Measurements from ENCODE around the gene MILR1.
A peak's percentile ranks its signal among the peaks of the same experiment; 100 is the strongest.
"Not testable (repeated sequence)": the region's sequence is repeated elsewhere in the genome, so short reads cannot be mapped to it uniquely, and the experiment has no call there.

Gene MILR1

DNA sequence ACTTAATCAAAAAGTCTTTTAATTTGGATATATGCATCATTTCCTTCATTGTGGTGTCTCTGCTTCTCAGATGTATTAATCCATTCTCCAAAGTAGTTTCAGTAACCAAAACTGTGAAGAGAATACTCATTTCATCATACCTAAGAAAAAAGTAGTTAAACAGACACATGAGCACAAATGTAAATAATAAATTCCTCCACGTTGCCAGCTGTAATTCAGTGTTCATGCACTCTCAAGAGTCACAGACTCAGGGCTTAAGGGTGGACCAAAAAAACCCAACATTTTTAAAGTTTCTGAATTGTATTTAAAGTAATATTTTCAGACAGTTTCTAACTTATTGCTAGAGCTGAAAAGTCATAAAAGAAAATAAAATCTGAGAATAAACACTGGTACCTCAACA is 28.9 kb downstream of the MILR1 start:
- DNase-seq: no peak

DNA sequence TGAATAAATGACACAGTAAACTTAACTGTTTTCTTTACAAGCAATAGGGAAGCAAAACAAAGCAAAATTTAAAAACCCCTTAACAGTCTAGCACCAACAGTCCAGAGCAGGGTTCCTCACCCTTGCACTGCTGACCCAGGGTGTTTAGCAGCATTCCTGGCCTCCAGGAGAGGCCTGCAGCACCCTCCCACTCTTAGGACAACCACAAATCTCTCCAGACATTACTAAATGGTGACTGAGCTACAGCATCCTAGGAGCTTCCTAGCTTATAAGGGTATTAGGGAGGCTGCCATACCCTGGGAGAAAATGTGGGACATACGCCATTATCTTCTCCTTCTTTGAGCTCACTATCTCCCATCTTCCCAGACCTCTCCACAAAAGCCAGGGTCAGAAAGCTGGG is 32.0 kb downstream of the MILR1 start:
- DNase-seq: no peak

DNA sequence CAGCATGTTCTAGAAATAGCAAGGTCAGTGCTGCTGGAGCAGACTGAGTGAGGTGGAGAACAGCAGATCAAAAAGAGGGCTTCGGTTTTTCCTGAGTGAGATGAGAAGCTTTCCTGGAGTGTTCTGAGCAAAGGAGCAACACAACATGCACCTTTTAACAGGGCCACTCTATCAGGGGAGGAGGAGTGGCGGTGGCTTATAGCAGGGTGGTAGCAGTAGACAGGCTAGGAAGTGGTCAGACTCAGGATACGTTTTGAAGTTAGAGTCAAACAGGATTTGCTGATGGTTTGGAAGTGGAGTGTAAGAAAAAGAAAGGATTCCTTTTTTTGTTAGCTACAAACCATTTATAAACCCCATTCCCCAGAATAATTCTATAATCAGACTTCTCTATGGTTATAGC is 35.5 kb downstream of the MILR1 start:
- no peak for DNase-seq

DNA sequence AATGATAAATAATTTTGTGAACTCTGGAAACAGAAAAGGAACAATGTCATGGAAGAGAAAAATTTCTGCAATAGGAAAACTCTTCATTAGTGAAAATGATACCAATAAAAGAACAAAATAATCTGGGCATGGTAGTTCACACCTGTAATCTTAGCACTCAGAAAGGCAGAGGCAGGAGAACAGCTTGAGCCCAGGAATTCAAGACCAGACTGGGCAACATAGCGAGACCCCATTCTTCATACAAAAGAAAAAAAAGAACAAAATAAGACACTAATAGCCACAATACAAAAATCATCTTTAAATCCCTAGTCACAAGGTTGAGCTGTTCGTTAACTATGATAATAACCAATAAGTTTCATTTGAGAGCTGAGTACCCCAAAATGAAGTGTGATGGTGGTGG is 39.4 kb downstream of the MILR1 start:
- DNase-seq: no peak

DNA sequence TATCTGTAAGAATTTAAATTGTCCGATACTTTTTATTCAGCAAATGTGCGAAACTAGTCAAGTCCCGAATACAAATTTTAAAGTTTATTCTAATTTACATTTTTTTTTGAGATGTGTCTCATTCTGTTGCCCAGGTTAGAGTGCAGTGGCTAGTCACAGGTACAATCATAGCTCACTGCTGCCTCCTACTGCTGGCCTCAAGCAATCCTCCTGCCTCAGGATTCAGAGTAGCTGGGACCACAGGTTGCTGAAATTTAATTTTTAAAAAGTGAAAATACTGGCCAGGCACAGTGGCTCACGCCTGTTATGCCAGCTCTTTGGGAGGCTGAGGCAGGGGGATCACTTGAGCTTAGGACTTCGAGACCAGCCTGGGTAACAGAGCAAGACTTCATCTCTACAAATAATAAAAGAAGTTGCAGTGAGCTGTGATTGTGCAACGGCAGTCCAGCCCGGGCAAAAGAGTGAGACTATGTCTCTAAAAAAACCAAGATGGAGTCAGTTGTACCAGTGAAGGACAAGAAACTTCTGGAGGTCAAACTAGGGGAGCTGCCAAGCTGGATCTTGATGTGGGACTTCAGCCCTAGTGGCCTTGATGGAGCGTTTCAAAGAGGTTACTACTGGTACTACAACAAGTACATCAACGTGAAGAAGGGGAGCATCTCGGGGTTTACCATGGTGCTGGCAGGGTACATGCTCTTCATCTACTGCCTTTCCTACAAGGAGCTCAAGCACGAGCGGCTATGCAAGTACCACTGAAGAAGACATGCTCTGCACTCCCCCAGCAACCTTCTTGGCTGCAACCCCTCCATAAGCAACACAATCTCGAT is 42.3 kb downstream of the MILR1 start:
- DNase-seq: no peak

DNA sequence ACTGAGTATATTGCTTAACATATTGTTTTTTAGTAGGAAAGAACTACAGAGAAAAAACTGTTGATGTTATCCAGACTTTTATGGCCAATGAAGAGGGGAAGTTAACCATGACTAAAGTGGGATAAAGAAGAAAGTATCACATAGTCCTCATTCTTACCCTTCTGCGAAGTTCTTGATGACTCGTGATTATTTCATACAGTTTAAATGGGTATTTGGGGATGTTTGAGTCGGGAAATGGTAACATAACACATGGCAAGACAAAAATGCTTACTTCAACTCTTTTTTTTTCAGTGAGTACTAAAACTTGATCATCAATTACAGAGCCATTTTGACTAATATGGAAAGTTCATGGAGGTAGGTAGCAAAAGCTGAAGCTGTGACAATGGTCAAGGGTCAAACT is 43.1 kb downstream of the MILR1 start:
- DNase-seq: no peak

DNA sequence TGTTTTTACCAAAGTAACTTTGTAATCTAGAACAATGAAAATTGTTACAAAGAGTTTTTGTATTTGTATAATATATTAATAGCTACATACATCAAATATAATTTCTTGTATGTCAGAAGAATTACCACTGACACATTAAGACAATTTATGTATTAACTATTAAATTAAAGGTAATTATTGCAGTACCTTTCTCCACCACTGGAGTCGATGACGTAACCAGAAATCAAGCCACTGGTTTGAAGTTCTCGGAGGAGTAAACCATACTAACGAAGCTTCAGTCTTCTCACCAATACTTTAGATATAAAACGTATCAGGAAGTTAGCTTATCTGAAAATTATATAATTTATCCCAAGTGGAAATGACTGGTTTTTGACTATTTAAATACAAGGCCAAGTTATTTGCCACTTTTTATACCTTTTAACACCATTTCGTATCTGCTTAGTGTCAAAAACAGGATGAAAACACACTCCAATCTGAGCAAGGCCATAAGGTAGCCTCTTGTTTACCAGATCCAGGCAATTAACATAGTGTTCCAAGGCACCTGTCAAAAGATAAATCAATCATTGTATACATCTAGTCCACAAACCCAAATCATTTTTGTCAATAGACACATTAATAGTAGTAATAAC is 43.7 kb downstream of the MILR1 start:
- DNase-seq: no peak

DNA sequence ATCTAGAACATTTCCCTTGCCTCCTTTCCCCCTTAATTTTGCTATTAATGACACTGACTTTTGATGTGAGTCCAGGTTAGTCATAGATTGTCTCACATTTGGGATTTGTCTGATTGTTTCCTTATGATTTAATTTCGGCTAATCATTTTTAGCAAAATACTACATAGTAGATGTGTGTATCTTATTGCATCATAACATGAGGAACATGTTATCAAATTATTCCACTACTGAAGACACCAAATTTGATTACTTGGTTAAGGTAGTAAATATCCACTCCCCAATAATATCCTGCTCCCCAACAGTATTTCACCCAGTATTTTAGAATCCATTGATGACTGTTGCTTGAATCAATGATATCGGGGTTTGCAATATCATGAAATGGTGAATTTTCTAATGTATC is 45.2 kb downstream of the MILR1 start:
- no peak for DNase-seq

DNA sequence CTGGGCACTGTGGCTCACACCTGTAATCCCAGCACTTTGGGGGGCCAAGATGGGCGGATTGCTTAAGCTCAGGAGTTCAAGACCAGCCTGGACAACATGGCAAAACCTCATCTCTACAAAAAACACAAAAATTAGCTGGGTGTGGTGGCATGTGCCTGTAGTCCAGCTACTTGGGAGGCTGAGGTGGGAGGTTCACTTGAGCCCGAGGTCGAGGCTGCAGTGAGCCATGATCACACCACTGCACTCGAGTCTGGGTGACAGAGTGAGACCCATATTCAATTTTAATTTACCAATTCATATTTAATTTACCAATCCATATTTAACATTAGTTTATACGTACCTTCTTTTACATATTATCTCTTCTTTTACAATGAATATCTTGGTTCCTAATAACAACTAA is 46.4 kb downstream of the MILR1 start:
- not testable (repeated sequence) for DNase-seq

DNA sequence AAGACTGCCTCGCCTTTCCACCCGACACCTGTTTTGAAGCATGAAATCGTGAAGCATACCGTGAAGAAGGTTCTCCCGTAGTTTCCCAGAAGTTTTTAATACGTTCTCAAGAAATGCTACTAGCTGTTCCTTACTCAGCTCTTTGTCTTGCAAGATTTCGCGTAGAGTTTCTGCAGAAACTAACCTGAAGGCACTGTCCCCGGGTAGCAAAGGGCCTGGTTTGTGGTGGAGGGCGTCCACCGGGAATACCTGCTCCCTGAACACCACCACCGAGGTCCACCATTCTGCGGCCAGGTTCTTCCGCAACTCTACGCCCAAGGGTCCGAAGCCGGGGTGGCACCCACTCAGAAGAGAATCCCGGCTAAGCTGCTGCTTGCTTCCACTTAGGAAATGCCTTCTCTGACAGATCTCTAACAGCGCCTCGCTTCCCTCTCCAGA is 47.5 kb downstream of the MILR1 start:
- no peak for DNase-seq

DNA sequence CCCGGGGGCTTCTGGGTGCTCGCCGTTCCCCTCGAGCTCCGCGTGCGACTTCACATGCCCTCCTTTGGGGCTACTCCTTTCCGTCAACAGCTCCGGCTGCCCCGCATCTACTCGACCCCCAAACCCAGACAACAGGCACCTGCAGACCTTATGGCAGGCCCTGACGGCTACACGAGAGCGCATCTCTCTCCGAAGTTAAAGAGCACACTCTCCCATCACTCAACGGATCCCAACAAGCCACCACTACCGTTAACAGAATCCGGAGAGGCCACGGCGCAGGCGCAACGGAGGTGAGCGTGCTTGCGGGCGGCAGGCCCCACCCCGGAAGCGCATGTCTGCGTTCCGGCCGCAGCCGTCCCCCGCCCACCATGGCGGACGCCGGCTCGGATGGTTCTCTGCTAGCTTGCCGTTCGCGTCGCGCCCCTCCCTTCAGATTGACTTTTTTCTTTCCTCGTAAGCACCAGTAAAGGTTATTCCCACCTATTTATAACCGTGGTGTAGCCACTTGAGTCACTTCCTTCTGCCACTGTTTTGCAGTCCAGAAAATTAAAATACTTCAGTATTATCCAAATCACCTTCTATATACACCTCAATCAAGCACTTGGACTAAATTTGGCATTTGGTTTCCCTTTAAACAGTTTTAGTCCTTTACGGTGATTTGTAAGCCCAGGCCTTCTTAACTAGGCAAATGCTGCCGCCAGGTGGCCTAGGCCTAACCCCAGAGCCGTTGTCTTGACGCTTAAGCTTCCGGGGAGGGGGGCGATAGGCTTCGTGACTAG is 48.1 kb downstream of the MILR1 start, which contains the start of gene POLG2:
POLG2 (minus strand) TSS at position 269 of the 779 bp plus-strand sequence; CDS start at position 183, 86 bp downstream.
- peak; percentile 93 for DNase-seq

DNA sequence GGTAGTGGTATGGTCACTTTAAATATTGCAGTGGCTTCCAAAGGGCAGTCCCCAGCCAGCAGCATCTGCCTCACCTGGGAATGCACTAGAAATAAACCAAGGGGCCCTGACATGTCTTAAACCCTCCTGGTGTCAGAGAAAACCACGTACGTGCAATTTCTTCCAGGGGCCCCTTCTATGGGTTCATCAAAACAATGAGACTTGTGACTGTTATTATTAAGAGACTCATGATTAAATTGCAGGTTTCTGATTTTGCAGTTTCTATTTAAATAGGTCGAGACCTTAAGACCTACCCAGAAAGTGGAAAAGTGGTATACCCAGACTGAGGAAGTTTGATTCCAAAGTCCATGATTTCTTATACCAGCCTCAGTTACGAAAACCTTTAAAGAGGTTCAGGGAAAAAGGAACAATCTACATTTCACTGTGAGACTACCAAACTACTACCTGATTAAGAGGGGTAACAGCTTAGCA is 48.7 kb downstream of the MILR1 start:
- no peak for DNase-seq

DNA sequence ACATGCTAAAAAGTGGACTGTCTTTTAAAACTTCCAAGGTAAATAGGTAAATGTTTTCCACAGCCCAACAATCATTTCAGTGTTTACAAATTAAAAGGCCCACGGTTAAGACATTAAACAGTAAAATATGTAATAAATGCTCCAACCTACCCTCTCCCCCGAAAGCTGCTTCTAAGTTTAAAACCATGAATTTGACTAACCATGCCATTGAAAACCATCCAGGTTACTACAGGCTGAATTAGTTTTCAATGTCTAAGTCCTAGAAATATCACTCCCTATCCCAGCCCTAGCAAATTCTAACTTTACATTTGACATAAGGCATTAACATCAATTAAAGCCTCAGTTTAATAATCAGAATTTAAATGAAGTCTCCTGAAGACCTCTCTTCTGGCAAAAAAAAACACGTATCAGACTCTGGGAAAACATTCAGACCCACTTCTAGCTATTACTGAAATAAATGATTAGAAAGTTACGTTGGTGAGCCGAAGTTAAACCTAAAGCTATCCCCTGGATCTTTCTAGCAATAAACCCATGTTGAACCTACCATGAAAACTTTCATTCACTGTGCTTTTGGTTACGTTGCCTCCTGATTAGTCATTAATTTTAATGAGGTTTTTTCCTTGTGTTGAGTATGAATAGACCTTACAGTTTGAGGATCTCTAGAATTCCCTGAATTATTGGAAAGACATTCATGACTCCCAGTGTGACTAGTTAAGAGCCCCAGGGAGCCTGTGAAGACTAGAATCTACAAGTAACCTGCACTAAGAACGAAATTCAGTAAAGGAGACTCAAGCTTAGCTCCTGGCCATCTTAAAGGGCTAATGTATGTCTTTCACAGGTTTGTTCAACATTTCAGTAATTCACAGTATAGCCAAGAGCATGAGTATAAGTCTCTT is 49.6 kb downstream of the MILR1 start:
- no peak for DNase-seq

DNA sequence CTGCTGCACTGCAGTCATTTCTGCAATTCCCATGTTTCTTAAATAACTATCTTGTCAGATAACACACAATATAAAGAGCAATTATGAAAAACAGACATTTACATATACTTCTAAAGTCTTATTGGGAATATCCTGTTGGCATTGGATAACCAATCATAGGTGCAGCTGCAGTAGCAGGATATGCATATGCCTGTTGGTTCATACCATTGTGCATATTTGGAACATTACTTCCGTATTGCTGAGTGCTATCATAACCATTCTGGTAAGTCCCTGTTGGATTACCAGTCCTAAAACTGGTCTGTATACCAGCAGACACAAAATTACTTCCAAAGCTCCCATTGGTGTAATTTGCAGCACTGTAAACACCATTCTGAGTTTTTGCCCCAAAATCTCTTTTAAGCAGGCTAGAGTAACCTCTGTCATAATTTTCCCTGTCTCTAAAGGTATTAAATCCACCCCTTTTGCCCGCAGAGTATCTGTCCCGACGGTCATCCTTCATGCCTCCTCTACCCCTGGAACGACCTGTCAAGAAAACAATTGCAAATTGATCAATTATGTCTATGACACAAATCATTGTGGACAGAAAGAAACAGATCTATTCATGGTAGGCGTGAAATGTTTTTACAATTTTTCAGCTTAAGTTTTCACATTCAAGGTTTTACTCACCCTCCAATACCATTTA is 51.0 kb downstream of the MILR1 start:
- DNase-seq: no peak

DNA sequence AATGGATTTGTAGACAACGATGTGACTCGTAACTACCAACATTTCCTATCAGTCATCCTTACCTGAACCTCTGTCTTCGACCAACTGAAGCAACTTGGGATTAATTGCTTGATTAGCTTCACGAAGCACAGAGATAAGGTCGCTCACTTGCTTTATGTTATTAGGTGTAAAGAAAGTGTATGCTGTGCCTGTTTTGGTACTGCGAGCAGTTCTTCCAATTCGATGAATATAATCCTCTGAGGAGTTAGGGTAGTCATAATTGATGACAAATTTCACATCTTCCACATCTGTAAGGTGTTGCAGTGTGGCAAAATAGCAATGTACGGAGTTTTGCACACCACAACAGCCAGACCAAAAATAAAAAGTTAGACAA is 51.6 kb downstream of the MILR1 start:
- no peak for DNase-seq

DNA sequence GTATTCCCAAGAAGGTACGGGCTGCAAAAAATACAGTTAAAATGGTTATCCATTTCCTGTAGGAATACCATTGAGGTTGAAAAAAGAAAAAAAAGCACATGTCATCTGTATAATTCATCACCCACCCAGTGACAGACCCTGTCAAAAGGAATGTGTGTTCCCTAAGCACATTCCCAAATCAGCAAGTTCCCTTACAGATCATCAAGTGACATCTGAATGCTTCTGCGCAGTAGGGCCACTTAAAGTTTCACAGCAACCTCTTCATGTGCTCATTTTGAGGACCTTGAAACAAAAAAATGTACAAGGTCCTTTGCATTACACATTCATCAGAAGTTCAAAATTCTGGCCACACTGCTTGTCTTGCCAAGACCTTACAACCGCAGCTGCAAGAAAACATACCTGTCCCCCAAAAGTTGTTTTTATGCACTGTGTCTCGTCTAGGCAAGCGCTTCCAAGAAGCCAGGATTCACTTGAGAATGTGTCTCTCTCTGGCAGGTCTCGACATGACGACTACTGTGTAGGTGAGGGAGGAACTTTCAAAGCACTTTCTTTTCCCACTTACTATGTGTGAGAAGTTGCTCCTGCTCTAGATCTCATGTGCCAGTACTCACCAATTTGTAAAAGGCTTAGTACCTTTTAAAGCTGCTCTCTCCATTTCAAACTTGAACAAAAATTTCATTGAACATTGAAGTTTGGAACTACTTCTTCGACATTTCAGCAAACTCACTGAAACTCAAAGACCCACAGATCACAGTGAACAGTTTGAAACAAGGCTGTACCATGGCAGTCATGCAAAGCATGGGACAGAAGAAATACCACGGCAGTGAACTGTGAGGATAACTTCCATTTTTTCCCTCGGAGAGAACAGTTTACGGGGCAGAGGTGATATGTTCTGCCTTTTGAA is 52.2 kb downstream of the MILR1 start:
- DNase-seq: no peak

DNA sequence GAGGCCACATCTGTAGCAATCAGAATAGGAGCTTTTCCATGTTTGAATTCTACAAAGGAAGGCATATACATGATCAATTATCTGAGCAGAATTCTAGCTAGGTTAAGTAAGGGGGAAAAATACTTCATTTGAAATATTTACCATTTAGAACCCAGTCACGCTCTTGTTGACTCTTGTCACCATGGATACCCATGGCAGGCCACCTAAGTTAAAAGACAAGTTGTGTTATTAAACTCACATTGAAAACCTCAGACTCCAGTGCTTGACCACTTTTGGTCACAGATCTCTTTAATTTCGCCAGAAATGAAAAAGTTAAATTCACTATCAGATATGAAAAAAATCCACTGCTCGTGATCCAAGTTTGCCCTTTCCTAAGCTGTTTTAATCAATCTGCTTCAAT is 53.1 kb downstream of the MILR1 start:
- no peak for DNase-seq

DNA sequence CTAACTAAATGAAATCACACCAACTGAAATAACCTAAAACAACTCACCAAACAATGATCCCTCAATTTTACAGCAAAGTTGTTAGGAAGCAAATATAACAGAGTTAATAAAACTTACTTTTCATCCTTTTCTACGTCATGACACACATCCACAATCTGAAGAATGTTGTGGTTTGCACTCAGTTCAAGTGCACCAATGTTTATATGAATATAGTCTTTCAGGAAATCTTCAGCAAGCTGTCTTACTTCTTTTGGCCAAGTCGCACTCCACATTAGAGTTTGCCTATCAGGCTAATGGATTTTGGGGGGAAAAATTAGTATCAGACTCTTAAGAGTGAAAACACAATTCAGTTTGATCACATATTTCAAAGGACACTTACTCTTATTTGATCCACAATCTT is 53.9 kb downstream of the MILR1 start:
- DNase-seq: no peak

DNA sequence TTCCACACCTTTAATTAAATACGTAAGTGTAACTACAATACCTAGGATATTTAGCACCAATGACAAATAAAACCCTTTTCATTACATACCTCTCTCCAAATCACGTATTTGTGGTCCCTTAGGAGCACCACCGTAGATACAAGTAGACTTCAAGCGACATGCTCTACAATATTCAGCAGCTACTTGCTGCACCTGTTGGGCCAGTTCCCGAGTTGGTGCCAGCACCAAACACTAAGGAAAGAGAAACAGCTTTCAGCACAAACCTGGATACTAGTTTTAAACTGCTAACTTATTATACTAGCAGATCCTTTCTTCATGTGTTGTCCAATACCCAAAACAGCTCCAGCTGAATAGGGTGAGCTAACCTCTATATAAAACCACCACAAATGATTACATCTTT is 54.4 kb downstream of the MILR1 start:
- DNase-seq: no peak

DNA sequence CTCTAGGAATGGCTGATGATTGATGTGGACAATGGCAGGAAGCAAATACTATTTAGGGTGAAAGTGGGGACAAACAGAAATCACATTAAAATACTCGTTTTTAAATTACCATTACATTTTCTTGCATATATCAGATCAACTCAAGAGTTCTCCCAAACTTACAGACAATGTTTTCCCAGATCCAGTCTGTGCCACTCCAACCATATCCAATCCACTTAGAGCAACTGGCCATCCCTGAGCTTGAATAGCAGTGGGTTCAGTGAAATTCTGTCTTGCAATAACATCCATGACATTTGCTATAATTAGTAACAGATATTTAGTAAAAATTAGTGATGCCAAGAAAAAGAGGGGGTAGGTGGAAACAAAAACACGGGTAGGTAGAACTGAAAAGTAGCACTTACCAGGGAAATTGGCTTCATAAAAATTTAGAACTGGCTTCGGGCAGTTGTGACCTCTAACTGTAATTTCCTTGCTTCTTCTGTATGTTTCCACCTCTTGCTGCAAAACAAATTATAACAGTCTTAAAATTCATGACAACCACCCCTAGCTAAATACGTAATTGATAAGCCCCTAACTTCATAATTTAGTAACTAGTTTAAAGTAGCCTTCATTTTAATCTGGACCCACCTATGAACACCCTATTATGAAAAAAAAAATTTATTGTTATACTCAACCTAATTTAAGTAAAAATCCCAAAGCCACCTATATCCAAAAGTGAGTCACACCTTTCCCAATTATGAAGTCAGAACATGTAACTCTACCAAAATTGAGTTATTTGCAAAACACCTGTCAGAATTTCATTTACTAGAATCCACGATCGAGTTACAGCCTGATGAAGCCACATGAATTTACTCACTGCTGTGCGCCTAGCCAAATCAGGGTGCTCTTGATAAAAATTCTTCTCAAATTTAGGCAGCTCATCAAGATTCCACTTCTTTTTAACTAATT is 55.2 kb downstream of the MILR1 start:
- DNase-seq: no peak
